Measurements from ENCODE around the gene ALMS1.

DNA sequence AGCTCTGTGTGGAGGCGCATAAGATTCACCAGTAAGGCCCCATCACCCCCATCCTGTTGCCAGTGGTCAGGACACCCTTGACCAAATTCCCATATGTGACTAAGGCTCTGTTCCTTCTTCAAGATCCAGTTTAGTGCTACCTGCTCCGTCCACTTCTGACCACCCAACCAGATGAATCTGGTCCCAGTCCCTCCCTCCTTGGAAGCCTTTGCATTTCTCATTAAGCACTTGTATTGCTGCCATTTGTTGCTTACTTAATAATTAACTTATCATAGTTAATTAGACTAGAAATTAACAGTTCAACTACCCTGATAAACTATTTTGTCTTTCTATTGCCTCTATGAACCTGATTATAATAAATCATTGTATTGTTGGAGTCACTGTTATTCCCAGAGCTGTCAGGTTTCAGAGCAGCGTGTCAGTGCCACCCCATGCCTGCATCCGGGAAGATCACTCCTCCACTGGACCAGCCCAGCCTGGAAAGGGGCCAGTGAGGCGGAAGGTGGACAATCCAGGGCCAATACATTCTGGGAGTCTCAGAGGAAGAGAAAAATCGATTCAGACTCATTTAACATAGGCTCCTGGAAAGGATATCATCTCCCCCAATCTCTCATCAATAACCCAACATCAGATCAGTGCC lies 266.1 kb downstream of the ALMS1 start:
- TF ChIP-seq EZH2 (IDR thresholded peaks at IDR 0.05; ENCODE audit: low read depth, low read length, severe bottlenecking) (no peak), HDAC6 (IDR thresholded peaks at IDR 0.05; ENCODE audit: low read depth, low read length) (no peak), SAP30 (IDR thresholded peaks at IDR 0.05; ENCODE audit: insufficient read depth, insufficient replicate concordance, low read length) (no peak), POLR2A (IDR thresholded peaks at IDR 0.05; ENCODE audit: control extremely low read depth in 1 of 2, low read depth in 2 of 2, low read length in 2 of 2) (no peak), ZNF274 (IDR thresholded peaks at IDR 0.05; ENCODE audit: borderline replicate concordance, extremely low read depth, low read length) (no peak), NRF1 (IDR thresholded peaks at IDR 0.05; ENCODE audit: low read depth, low read length) (no peak)
- TF ChIP-seq, protein P1, sequence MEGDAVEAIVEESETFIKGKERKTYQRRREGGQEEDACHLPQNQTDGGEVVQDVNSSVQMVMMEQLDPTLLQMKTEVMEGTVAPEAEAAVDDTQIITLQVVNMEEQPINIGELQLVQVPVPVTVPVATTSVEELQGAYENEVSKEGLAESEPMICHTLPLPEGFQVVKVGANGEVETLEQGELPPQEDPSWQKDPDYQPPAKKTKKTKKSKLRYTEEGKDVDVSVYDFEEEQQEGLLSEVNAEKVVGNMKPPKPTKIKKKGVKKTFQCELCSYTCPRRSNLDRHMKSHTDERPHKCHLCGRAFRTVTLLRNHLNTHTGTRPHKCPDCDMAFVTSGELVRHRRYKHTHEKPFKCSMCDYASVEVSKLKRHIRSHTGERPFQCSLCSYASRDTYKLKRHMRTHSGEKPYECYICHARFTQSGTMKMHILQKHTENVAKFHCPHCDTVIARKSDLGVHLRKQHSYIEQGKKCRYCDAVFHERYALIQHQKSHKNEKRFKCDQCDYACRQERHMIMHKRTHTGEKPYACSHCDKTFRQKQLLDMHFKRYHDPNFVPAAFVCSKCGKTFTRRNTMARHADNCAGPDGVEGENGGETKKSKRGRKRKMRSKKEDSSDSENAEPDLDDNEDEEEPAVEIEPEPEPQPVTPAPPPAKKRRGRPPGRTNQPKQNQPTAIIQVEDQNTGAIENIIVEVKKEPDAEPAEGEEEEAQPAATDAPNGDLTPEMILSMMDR (IDR thresholded peaks at IDR 0.05; ENCODE audit: control extremely low read depth in 1 of 3, insufficient read depth in 1 of 3, low read depth in 1 of 3, low read length in 3 of 3) = no peak
